Thyroid gland (tissue), 4 donors: ENCODE measurements around the gene FAM50B.

Experiments
- CTCF ChIP-seq, 6 experiments: fragments of 200-600 bp in 3 of 6; fragments of 450-650 bp in 3 of 6; sonication (generic) in 3 of 6; IDR thresholded peaks; one replicate each; pipeline ENCODE4 v1.5.1; 2016 to 2019; ENCODE audit warnings: antibody characterized with exemption in 6 of 6, mild to moderate bottlenecking in 2 of 6, inconsistent platforms in 1 of 6, moderate library complexity in 1 of 6
- POLR2A ChIP-seq, 2 donors: fragments of 450-650 bp; IDR thresholded peaks; one replicate each; pipeline ENCODE4 v1.6.1; 2017; ENCODE audit warnings: antibody characterized with exemption in 2 of 2, mild to moderate bottlenecking in 2 of 2, moderate library complexity in 1 of 2

DNA sequence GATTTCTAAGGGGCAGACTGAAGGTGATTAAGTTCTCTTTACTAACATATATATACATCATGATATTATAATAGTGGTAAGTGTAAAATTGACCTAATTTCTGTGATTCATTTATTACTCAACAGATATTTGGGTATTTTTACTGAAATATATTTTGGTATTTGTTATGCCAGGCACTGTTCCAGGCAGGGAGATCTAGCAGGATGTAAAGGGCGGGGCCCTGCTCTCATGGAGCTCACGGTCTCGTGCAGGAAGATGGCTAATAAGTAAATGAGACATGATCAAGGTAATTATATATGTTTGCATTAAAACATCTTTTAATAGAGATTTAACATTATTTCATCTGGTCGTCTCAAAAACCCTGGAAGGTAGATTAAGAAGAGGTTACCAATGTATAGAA, 27.7 kb downstream of the FAM50B start:
- no peak for TF ChIP-seq CTCF (IDR thresholded peaks at IDR 0.05)
- TF ChIP-seq POLR2A (IDR thresholded peaks at IDR 0.05), result no peak
